Activated CD8-positive, alpha-beta memory T cell treated with anti-CD3 and anti-CD28 coated beads, Interleukin-2, amount 50 U/mL, for 24 hours (primary cell): ENCODE results near the gene GRIN2D.
"Not testable (repeated sequence)": the region's sequence is repeated elsewhere in the genome, so short reads cannot be mapped to it uniquely, and the experiment has no call there.

Experiments used
- DNase-seq: peaks from one replicate; pipeline ENCODE4 v3.0.0-alpha.2; 2020; ENCODE audit errors: extremely low read depth

GRIN2D gene

GRCh38 chr19:48371367-48371766, 22.1 kb upstream of the GRIN2D start:
- no peak for DNase-seq

DNA sequence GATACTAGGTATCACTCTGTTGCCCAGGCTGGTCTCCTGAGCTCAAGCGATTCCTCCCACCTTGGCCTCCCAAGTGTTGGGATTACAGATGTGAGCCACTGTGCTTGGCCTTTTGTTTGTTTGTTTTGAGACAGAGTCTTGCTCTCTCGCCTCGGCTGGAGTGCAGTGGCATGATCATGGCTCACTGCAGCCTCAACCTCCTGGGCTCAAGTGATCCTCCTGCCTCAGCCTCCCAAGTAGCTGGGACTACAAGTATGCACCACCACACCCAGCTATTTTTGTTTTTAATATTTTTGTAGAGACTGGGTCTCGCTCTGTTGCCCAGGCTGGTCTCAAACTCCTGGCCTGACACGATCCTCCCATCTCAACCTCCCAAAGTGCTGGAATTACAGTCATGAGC, 21.7 kb upstream of the GRIN2D start:
- not testable (repeated sequence) for DNase-seq

DNA sequence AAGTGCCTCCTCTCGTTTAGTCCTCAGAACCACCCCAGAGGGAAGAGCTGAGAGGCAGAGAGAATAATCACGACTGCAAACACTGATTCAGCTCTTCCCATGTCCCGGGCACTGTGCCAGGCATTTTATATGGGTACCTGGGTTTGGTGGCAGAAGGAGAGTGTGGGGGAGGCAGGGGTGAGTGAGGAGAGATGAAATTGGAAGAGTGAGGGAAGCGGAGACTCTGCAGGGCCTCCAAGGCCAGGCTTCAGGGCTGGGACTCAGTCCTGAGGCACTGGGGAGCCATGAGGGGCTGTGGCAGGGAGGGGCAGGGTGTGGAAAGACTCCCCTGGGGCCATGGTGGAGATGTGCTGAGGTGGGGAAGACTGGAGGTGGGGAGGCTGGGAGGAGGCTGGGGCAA, 20.6 kb upstream of the GRIN2D start:
- DNase-seq, result no peak

DNA sequence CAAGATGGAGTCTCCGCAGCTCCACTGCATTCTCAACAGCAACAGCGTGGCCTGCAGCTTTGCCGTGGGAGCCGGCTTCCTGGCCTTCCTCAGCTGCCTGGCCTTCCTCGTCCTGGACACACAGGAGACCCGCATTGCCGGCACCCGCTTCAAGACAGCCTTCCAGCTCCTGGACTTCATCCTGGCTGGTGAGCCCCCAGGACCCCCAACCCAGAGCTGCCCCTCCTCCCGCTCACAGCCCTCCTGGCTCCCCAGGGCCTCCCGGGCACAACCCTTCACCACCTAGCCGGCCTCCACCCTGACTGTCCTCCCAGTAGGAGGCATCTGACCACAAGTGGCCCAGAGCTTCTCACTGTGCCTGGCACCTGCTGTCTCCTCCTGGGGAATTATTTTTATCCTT, 19.9 kb upstream of the GRIN2D start:
- DNase-seq, result no peak

- DNase-seq, result no peak
Observed at GRCh38 chr19:48378194-48378570, 15.3 kb upstream of the GRIN2D start.

DNA sequence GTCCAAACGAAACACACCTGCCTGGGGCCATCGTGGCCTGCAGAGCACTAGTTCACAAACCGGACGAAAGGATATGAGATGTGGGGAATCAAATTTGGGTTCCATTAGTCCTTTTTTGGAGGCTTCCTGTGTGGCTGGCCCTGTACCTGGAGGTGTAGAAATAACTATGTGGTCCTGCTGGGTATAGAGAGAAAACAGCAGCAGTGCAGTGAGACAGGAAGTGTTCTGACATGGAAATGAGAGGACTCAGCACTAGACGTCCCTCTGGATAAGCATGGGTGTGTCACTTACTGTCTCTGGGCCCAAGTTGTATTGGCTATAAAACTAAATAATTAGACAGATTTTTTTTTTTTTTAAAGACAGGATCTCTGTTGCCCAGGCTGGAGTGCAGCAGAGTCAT, 14.4 kb upstream of the GRIN2D start:
- no peak for DNase-seq

DNA sequence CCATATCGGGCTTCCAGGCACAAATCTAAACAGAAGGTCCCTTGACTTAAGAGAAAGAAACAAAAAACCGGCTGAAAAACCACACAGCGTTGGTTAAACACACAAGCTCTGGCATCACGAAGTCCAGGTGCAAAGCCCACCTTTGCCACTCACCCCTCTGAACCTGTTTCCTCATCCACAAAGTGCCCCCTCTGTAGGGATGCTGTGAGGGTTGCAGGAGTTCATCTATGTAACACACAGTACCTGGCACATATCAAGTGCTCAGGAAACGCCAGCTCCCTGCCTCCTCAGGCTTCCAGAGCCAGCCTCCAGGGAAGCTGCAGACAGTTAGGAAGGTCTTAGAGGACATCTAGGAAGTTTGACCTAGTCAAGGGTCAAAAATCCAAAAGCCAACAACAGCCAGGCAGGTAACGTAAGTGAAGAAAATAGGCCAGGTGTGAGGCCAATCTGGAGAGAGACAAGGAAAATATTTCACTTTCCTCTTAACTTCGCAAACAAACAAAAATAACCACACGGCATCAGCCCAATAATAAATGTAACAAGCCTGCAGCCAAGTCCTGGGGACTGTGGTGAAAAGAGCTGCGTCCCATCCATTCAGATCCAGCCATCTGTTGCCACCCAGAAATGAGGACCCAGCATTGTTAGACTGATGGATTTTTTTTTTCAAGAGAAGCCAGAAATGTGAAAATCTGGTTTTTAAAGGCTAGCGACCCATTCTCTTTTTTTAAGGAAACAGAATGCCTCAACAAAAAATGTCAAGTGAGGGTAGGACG, 12.1 kb upstream of the GRIN2D start:
- no peak for DNase-seq

DNA sequence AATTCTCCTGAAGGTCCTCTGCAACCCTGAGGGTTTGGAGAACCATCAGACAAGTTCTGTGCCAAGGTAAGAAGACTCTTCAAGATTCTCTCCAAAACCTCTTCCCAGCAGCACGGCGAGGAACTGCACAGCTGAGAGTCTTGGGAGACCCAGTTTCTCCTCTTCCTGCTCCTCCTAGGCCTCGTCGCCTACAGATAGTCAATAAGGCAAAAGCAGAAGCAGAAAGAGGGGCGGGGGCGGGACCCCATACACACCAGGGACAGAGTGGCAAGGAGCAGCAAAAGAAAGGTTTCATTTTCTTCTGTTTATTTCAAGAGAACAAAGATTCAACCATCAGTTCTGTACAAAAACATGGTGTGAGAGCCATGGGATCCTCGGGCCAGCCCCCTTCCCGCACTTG, 11.2 kb upstream of the GRIN2D start:
- no peak for DNase-seq

DNA sequence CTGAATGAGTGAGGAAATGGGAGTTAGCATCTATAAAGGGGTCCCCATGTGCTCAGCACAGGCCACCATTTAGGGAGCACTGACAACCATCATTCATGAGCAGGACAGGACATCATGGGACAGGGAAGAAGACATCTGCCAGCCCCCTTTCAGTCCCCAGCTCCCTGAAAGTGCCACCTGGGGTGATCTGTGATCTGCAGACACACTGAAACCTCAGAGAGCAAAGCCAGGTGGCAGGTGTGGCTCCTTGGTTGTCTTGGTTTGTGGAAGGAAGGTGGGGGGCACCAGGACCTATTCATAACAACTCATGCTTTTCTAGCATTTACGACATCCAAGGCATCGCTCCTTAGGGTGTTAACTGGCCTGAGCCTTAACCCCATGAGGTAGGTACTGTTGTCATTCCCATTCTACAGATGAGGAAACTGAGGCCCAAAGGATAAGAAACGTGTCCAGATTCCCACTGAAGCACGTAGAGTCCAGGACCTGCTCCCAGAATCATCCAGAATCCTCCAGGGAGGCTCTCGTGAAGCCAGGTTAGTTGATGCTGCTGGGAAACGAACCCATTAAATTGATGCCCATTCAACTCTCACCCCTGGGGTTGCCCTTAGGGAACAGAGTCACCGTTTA, 7.9 kb upstream of the GRIN2D start:
- DNase-seq, result no peak

DNA sequence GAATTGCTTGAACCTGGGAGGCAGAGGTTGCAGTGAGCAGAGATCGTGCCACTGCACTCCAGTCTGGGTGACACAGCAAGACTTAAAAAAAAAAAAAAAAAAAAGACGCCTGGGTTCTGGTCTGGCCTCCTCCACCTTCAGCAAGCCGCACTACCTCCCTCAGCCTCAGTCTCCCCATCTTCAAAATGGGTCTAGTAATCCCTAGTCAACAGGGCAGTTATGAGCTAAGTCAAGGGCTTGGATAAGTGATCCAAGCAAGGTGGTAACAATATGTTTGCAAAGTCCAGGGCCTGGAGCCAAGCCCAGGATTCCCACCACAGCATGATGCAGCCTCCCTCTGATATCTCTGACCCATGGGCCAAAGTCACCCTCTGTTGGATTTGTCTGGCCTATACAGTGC, 6.5 kb upstream of the GRIN2D start:
- DNase-seq, result no peak

- no peak for DNase-seq
Observed at GRCh38 chr19:48390188-48391099, 3.0 kb upstream of the GRIN2D start.

DNA sequence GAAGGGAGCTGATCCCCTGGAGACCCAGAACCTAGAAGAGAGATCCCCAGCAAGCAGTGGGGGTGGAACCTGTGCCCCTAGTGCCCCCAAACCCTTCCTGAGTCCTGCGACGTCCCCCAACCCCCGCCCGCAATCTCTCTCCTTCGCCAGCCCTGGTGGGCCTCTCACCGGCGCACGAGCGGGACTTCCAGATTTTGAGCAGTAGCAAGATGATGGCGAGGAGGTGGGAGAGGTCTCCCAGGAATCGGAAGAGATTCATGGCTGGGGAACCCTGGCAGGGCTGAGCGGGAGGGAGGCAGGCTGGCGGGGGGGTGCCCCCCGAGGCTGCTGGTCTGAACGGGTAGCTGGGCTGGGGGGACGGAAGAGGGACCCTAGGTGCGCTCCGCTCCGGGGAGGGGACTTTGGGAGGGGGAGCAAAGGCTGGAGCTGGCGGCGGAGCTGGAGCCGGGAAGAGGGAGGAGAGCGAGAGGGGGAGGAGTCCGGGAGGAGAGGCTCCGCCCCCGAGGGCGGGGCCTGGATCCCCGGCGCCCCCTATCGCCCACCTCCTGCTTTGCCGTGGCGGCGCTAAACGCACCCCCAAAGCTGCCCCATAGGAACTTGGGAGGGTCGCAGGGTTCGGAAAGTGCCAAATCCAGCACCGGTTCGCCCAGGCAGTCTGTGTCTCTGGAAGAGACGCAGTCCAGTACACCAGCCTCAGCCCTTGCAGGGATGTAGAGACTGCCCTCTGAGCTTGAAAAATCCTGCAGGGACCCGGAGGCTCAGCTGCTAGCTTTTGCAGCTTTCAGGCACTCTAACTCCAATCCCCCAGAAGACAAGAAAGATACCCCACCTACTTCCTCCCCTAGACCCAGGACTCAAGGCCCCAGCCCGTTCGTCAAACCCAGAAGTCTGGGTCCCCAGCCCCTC, 2.1 kb upstream of the GRIN2D start, which contains the start of gene KDELR1:
Gene KDELR1, minus strand, starts transcription at position 452 of the 906 bp plus-strand sequence. Its CDS starts 193 bp downstream, at position 259.
- no peak for DNase-seq

GRCh38 chr19:48392006-48392344, 1.5 kb upstream of the GRIN2D start:
- not testable (repeated sequence) for DNase-seq

DNA sequence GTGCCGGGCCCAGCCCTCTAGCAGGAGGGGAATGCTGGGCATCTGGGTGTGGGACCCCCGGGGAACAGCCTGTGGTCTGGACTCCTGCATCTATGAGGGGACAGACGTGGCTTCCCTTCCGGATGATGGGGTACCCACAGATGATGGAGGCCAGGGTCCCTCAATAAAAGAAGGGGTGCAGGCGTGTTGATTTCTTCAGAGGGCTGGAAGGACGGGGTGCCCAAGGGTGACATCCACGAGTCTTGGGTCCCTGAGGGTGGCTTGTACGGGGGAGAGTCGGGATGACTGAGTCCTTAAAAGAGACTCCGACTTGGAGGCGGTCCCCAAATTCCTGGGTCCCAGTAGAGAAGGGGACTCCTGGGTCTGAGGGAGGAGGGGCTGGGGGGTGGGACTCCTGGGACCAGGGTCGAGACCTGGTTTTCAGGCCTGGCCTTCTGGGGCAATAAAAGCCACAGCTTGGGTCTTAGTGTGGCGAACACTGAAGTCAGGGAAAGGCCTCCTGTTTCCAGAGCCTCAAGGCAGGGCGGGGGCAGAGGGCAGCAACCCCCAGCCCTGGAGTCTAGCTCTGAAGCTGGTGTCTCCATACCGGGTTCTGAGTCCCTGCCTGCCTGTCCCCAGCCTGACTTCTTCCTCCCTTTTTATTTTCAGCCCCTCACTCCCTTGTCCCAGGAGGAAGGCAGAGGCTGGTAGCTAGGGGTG, 459 bp upstream of the GRIN2D start:
- DNase-seq, result no peak

- DNase-seq, result no peak
Observed at GRCh38 chr19:48394331-48395169, 1.1 kb downstream of the GRIN2D start.

DNA sequence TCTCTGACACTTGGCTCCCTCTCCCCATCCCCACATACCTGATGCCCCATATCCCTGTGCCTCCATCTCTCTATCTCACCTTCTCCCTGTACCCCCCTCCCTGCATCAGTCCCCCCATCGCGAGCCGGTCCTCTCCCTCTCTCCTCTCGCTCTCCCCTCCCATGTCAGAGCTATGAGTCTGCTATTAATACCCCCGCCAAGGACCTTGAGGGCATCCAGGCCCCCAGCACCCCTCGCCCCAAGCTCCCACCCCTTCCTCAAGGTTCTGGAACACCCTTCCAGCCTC, 1.6 kb downstream of the GRIN2D start:
- DNase-seq, result no peak

DNA sequence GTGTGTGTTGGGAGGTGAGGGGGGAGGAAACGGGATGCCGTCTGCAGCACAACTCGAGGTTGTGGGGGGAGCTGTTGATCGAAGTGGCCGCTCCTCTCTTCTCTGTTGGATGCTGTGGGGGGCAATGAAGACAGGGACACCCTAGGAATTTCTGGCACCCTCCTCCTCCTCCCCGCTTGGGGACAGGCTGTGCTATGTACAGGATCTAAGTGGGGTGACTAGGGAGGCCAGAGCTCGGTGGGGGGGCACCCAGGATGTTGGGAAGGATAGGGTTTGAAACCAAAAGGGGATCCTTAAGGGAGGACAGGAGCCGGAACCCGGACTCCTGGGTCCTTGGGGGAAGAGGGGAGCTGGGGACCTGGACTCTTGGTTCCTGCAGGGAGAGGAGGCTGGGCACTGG, 2.0 kb downstream of the GRIN2D start:
- no peak for DNase-seq

- no peak for DNase-seq
Observed at GRCh38 chr19:48396016-48396823, 2.8 kb downstream of the GRIN2D start.

DNA sequence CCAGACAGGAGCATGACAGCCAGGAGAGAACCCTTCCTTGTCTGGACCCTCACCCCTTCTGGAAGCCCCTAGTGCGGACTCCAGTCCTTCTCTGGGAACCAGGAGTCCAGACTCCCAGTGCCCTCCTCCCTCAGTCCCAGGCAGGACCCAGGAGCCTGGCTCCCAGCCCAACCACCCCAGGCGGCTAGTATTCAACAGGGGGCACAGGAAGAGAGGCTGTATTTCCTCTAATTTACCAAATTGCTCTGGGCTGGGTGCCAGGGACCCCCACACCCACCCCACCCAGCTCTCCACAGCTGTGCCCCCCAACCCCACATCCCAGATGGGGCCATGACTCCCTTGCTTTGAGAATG, 3.3 kb downstream of the GRIN2D start:
- DNase-seq, result no peak
